Colonic mucosa (tissue), 4 donors: ENCODE results near the gene FGF3. TPM values are rescaled to one million over a fixed set of nuclear protein-coding genes. Genes with fewer than 3 reads are reported as not detected.
"Not testable (repeated sequence)": the region's sequence is repeated elsewhere in the genome, so short reads cannot be mapped to it uniquely, and the experiment has no call there.

Experiments used
- DNase-seq: peaks from one replicate; pipeline ENCODE4 v3.0.0-alpha.2; 2020
- H3K27ac ChIP-seq: fragments of 200-600 bp; one replicate; pipeline ENCODE4 v1.8.0; 2021
- H3K27me3 ChIP-seq: fragments of 200-600 bp; one replicate; pipeline ENCODE4 v1.8.0; 2021
- H3K36me3 ChIP-seq: fragments of 200-600 bp; one replicate; pipeline ENCODE4 v1.8.0; 2021
- H3K4me1 ChIP-seq: fragments of 200-600 bp; one replicate; pipeline ENCODE4 v1.8.0; 2021; ENCODE audit warnings: mild to moderate bottlenecking
- H3K4me3 ChIP-seq: fragments of 200-600 bp; one replicate; pipeline ENCODE4 v1.8.0; 2021
- H3K9ac ChIP-seq, 2 donors: one replicate each; pipeline ENCODE4 v1.7.0; 2013; ENCODE audit warnings: control low read depth in 2 of 2, low read depth in 2 of 2, low read length in 2 of 2
- H3K9me3 ChIP-seq: fragments of 200-600 bp; one replicate; pipeline ENCODE4 v1.8.0; 2021
- intact Hi-C: fragments of 100-400 bp; cut with DNase I; formaldehyde crosslinking; loops from one replicate; pipeline ENCODE4 v1.14.1; 2022
- total RNA-seq, 2 donors: library from RNA; stranded (reverse); fragmentation: NEBNext Ultra II Directional in 1 of 2; extraction: Animal tissue kit (Norgen Biotek cat#: 25700) in 1 of 2; gene quantifications; one replicate each; pipeline ENCODE4 v1.2.1, GENCODE V29; 2021
- TF ChIP-seq, protein P1 (sequence below): fragments of 200-600 bp; IDR thresholded peaks from one replicate; pipeline ENCODE4 v1.8.0; 2022; ENCODE audit warnings: antibody characterized with exemption, mild to moderate bottlenecking
- donor health status: healthy.
- donor health status: DM: no; HTN: no; CAD: no.
- donor health status: DM: no; HTN: no; CAD: no.

The FGF3 gene
- total RNA-seq, 2 donors from 2014 or later, result not detected

DNA sequence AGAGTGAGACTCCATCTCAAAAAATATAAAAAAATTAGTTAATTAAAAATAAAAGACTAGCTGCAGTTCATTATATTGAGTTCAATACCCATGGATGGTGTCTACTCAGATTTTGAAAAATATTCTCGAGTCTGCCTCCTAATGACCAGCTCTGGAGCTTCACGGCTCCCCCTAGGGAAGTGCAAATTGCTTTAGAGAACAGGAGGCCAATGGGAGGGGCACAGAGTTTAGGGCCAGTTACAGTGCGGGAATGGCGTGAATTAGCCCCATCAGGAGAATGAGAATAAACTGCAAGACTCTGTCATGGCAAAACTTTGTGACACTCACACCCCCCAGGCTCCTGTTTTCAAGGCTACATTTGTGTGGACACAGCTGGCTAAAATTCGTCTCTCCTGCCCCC, 48.7 kb downstream of the FGF3 start:
- peaks cover 26% of the 10 kb centered on the region for H3K27me3 ChIP-seq

DNA sequence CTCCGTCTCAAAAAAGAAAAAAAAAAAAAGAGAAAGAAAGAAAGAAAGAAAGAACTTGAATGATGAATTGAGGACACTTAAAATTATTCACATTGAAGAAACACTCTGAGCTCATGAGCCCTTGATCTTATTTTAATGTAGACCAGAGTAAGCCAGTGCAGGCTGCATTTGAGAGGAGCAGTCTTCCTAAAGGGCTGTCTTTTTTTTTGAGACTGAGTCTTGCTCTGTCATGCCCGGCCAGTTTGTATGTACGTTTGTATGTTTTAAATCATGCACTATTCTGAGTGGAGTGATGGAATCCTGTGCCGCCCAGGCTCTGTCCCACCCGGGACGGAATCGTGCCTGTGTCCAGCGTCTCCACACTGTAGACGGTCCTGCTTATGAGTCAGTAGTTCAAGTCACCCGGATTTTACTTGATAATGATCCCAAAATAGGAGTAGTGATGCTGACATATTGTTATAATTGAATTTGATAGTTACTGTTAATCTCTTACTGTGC, 53.7 kb downstream of the FGF3 start:
- TF ChIP-seq, protein P1, sequence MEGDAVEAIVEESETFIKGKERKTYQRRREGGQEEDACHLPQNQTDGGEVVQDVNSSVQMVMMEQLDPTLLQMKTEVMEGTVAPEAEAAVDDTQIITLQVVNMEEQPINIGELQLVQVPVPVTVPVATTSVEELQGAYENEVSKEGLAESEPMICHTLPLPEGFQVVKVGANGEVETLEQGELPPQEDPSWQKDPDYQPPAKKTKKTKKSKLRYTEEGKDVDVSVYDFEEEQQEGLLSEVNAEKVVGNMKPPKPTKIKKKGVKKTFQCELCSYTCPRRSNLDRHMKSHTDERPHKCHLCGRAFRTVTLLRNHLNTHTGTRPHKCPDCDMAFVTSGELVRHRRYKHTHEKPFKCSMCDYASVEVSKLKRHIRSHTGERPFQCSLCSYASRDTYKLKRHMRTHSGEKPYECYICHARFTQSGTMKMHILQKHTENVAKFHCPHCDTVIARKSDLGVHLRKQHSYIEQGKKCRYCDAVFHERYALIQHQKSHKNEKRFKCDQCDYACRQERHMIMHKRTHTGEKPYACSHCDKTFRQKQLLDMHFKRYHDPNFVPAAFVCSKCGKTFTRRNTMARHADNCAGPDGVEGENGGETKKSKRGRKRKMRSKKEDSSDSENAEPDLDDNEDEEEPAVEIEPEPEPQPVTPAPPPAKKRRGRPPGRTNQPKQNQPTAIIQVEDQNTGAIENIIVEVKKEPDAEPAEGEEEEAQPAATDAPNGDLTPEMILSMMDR, result no peak
- H3K9ac ChIP-seq, result no peak overlapping the region
- intact Hi-C loops, result no loop called here
- no peak for DNase-seq
- H3K9me3 ChIP-seq, result no peaks in the 10 kb centered on the region
- no peak overlapping the region for H3K27ac ChIP-seq
- H3K36me3 ChIP-seq, result no peaks in the 10 kb centered on the region
- no peaks in the 10 kb centered on the region for H3K27me3 ChIP-seq
- H3K4me3 ChIP-seq, result no peak overlapping the region
- no peaks in the 10 kb centered on the region for H3K4me1 ChIP-seq

More for the DNA sequence above, 48.7 kb downstream of the FGF3 start:
- DNase-seq, result no peak
- no peak overlapping the region for H3K27ac ChIP-seq
- H3K9ac ChIP-seq, result no peak overlapping the region
- TF ChIP-seq, protein P1, result no peak
- intact Hi-C loops, result no loop called here
- H3K36me3 ChIP-seq, result no peaks in the 10 kb centered on the region
- H3K4me1 ChIP-seq, result no peaks in the 10 kb centered on the region
- H3K9me3 ChIP-seq, result no peaks in the 10 kb centered on the region
- H3K4me3 ChIP-seq, result no peak overlapping the region

DNA sequence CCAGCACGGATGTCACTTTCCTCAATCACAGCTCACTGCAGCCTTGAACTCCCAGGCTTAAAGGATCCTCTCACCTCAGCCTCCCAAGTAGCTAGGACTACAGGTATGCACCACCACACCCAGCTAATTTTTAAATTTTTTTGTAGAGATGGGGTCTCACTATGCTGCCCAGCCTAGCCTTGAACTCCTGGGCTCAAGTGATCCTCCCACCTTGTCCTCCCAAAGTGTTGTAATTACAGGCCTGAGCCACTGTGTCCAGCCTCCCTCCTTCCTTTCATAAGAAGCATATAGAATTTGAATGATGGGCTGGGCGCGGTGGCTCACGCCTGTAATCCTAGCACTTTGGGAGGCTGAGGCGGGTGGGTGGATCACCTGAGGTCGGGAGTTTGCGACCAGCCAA, 54.3 kb downstream of the FGF3 start:
- H3K4me3 ChIP-seq, H3K36me3 ChIP-seq, H3K4me1 ChIP-seq, H3K9ac ChIP-seq, intact Hi-C loops, DNase-seq, H3K9me3 ChIP-seq, H3K27me3 ChIP-seq, H3K27ac ChIP-seq: not testable (repeated sequence)

DNA sequence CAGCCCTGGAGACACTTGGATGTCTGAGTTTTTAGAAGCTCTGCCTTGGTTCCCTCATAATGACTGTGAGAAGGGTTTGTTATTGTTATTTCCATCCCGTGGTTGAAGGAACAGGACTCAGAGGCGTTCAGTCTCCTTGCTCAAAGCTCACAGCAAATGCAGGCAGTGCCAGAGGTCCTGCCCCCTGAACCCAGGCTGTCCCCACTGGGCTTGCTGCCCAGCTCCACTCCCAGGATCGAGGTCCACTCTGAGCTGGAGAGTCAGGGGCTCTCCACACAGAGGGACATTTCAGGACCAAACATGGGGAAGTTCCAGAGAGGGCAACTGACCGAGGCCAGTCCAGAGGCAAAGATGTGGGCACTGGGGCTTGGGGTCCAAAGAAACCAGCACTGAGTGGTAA, 58.9 kb downstream of the FGF3 start:
- TF ChIP-seq, protein P1, result no peak
- no peaks in the 10 kb centered on the region for H3K27me3 ChIP-seq
- H3K9me3 ChIP-seq, result no peaks in the 10 kb centered on the region
- H3K4me1 ChIP-seq, result no peaks in the 10 kb centered on the region
- intact Hi-C loops, result no loop called here
- no peaks in the 10 kb centered on the region for H3K36me3 ChIP-seq
- H3K4me3 ChIP-seq, result no peak overlapping the region
- no peak overlapping the region for H3K27ac ChIP-seq
- DNase-seq, result no peak
- H3K9ac ChIP-seq, result no peak overlapping the region

Other genes starting within 250 kb of the FGF3 start
- gene CCND1, start 178.3 kb downstream of the FGF3 start, total RNA-seq, result 10 to 100 TPM; 59.7 to 94.6 TPM
- gene LTO1, start 144.1 kb downstream of the FGF3 start, total RNA-seq, result 10 to 100 TPM; 11.3 to 20.0 TPM
- gene FGF19, start 115.4 kb downstream of the FGF3 start, total RNA-seq, result under 1 TPM in 1 of 2 donors, not detected in 1; 0.22 TPM
- not detected for gene FGF4, start 44.1 kb downstream of the FGF3 start, total RNA-seq